Activated T-cell treated with anti-CD3 and anti-CD28 coated beads for 48 hours (primary cell): ENCODE data around the gene KIF4A.
"Not testable (repeated sequence)": the region's sequence is repeated elsewhere in the genome, so short reads cannot be mapped to it uniquely, and the experiment has no call there.

ENCODE experiments used
- DNase-seq: peaks from one replicate; pipeline ENCODE4 v3.0.0-alpha.2; 2020; ENCODE audit warnings: low read depth

KIF4A gene

GRCh38 chrX:70281951-70282350, 8.0 kb upstream of the KIF4A start, which contains the start of gene RAB41:
Gene RAB41 (plus strand): TSS chrX:70282172. CDS start chrX:70282218, 46 bp downstream.
- DNase-seq, result no peak

DNA sequence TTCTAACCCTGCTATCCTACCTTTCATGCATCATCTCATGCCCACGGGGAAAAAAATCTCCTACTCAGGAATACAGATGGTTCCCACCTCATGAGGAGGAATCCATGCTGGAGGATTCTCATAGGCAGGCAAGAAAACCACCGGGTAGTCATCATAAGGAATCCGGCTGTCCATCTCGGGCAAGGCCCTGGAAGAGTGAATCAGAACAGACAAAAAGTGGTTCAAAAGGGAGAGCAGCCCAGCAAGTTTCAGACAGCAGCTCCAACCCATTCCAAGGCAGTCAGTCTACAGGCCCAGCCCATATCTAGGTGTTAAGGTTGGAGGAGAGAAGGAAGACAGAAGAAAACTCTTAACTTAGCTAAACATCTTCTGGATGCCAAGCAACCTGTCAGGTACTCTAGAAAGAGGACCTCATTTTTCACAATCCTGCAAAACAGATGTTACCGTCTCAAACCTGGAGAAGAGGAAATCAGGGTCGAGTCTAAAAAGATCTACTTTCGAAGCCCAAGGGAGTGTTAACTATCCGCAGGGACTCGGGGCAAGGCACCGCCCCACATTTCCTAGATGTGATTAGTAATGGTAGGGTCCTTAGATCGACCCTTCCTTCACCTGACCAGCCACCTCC, 624 bp upstream of the KIF4A start:
- DNase-seq, result no peak

- no peak for DNase-seq
These were observed 2.9 kb downstream of the KIF4A start for GRCh38 chrX:70292788-70293187.

GRCh38 chrX:70293621-70294020, 3.7 kb downstream of the KIF4A start:
- DNase-seq, result no peak

DNA sequence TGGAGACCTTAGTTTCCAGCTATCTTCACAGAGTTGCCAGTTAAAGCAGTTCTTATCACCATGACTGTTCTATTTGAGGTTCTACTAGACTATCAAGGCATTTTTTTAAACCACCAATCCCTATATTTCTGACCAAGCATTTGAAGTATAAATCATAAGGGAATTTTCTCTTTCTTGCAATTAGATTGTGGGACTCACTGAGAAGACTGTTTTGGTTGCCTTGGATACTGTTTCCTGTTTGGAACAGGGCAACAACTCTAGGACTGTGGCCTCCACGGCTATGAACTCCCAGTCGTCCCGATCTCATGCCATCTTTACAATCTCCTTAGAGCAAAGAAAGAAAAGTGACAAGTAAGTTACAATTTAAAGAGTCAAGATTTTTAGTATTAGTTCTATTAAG, 11.8 kb downstream of the KIF4A start:
- no peak for DNase-seq

DNA sequence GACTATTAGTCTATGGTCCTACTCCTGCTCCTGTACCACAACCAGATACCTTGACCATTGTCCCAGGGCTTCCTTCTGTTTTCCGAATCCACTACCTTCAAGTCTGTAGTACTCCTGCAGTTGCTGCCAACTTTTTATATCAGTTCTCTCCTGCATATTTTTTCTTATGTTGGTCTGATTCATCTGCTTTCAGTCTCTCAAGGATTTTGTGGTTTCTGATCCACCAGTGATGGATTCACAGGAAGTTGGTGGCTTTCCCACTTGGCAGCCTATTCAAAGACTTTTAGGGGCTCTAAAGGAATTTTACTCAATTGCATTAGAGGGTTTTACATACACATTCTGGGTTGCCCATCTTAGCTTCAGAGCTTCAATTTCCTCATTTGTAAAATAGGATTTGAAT, 23.6 kb downstream of the KIF4A start:
- no peak for DNase-seq

GRCh38 chrX:70322784-70323183, 32.9 kb downstream of the KIF4A start:
- DNase-seq, result no peak

DNA sequence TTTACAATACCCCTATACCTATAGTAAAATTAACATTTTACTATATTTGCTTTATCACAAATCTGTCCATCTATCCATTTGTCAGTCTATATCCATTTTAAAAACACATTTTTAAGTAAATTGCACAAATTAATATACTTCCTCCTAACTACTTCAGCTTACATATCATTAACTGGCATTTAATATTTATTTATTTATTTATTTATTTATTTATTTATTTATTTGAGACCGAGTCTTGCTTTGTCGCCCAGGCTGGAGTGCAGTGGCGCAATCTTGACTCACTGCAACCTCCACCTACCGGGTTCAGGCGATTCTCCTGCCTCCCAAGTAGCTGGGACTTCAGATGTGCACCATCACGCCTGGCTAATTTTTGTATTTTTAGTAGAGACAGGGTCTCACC, 33.7 kb downstream of the KIF4A start:
- DNase-seq, result not testable (repeated sequence)

GRCh38 chrX:70324326-70324725, 34.4 kb downstream of the KIF4A start:
- no peak for DNase-seq

DNA sequence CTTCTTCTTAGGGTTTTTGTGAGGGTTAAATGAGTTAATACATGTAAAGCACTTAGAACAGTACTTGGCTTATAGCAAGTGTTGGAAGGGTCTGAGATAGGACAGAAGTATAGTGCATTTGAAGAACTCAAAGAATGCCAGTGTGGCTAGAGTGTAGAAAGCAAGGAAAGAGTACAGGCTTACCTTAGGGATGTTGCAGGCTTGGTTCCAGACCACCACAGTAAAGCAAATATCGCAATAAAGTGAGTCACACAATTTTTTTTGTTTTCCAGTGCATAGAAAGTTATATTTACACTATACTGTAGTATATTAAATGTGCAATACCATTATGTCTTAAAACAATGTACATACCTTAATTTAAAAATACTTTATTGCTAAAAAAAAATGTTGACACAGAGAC, 41.3 kb downstream of the KIF4A start:
- DNase-seq, result no peak

- no peak for DNase-seq
These were observed 42.7 kb downstream of the KIF4A start for GRCh38 chrX:70332600-70332999.

DNA sequence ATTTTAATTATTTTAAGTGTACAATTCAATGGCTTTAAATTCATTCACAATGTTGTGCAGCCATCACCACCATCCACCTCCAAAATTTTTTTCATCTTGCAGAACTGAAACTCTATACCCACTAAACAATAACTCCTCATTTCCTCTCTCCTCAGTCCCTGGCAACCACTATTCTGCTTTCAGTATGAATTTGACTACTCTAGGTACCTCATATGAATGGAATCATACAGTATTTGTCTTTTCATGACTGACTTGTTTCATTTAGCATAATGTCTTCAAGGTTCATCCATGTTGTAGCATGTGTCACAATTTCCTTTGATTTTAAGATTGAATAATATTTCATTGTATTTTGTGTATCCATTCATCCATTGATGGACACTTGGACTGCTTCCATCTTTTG, 46.9 kb downstream of the KIF4A start:
- no peak for DNase-seq

GRCh38 chrX:70338290-70338689, 48.4 kb downstream of the KIF4A start:
- no peak for DNase-seq

GRCh38 chrX:70343435-70343834, 53.5 kb downstream of the KIF4A start:
- no peak for DNase-seq

- no peak for DNase-seq
These were observed 56.6 kb downstream of the KIF4A start for GRCh38 chrX:70346418-70347070.

DNA sequence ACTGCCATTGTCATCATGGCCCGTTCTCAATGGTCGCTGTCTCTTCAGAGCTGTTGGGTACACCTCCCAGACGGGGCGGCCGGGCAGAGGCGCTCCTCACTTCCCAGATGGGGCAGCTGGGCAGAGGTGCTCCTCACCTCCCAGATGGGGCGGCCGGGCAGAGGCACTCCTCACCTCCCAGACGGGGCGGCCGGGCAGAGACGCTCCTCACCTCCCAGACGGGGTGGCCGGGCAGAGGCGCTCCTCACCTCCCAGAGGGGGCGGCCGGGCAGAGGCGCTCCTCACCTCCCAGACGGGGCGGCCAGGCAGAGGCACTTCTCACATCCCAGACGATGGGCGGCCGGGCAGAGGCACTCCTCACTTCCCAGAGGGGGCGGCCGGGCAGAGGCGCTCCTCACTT, 58.9 kb downstream of the KIF4A start:
- not testable (repeated sequence) for DNase-seq

DNA sequence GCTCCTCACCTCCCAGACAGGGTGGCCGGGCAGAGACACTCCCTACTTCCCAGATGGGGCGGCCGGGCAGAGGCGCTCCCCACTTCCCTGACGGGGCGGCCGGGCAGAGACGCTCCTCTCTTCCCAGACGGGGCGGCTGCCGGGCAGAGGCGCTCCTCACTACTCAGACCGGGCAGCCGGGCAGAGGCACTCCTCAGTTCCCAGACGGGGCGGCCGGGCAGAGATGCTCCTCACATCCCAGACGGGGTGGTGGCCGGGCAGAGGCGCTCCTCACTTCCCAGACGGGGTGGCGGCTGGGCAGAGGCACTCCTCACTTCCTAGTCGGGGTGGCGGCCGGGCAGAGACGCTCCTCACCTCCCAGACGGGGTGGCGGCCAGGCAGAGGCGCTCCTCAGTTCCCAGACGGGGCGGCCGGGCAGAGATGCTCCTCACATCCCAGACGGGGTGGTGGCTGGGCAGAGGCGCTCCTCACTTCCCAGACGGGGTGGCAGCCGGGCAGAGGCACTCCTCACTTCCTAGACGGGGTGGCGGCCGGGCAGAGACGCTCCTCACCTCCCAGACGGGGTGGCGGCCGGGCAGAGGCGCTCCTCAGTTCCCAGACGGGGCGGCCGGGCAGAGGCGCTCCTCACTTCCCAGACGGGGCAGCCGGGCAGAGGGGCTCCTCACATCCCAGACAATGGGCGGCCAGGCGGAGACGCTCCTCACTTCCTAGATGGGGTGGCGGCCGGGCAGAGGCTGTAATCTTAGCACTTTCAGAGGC, 59.6 kb downstream of the KIF4A start:
- not testable (repeated sequence) for DNase-seq

- no peak for DNase-seq
These were observed 62.6 kb downstream of the KIF4A start for GRCh38 chrX:70352496-70352895.

DNA sequence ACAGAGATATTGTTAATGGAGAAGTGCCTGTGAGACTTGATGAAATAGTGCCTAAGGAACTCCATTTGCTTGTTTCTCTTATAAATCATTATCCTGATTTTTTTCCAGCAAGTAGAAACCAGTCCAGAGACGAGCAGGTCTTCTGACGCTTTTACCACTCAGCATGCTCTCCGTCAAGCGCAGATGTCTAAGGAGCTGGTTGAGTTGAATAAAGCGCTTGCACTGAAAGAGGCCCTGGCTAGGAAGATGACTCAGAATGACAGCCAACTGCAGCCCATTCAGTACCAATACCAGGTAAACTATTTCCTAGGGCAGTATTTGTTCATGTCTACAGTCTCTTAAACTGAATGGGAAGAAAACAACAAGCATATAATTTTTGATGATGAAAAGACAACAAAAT, 63.6 kb downstream of the KIF4A start:
- DNase-seq, result no peak

DNA sequence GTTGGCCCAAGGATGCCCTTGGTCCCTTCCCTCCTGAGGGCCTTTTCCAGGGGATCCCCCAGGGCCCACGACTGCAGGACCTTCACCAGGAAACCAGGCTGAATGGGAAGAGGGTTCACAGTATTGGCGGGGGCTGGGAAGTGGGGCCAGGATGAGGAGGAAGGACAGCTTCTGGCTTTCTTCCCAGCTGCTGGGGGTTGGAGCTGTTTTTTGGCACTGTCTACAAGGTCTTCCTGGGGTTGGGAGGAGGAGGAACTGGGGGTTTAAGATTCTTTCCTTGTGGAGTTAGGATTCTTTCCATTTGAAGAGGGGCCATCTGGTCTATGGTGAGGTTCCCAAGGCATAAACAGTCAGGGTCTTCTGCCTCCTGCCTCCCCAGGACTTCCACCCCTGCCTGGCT, 64.8 kb downstream of the KIF4A start:
- no peak for DNase-seq

DNA sequence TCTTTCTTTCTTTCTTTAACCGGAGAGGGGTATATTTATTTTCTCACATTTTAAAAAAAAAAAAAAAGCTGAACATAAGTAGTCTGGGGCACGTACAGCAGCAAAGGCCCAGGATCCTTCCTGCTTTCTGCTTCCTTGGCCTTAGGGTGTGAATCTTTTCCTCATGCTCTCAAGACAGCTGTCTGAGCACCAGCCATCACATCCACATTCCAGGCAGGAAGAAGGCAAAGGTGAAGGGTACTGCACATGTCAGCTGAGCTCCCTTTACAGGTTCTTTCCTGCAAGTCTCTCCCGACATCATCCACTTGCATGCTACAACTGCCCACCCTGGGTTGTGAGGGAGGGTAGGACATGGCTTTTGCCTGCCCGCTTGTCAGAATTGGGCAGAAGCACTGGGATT, 69.6 kb downstream of the KIF4A start:
- DNase-seq, result no peak

DNA sequence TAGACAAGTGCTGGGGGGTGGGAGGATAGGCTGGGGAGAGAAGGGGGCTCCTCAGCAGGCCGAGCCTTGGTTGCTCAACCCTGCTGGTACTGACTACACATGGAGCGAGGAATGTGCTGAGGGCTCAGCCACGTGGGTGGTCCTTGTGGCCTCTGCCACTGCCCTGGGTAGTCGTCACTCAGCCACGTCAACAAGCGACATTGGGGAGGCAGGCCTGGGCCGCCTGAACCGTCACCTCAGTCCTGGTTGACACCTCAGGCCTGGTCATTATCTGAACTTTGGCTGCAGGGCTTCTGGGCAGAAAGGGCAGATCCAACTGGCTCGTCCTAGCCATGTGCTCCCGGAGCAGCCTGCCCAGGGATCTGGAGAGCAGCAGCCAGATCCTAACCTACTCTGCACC, 70.5 kb downstream of the KIF4A start:
- no peak for DNase-seq

DNA sequence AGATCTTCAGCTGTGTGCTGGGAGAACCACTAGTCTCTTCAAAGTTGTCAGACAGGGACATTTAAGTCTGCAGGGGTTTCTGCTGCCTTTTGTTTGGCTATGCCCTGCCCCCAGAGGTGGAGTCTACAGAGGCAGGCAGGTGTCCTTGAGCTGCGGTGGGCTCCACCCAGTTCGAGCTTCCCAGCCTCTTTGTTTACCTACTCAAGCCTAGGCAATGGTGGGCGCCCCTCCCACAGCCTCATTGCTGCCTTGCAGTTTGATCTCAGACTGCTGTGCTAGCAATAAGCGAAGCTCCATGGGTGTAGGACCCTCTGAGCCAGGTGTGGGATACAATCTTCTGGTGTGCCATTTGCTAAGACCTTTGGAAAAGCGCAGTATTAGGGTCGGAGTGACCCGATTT, 78.8 kb downstream of the KIF4A start:
- DNase-seq, result not testable (repeated sequence)
